Neural progenitor cell (in vitro differentiated cells): ENCODE results near the gene HBD. TPM values are rescaled to one million over a fixed set of nuclear protein-coding genes. Genes with fewer than 3 reads are reported as not detected.

Experiments
- DNase-seq: peaks from one replicate; pipeline ENCODE4 v3.0.0-alpha.2; 2016; ENCODE audit warnings: low spot score
- H2AFZ ChIP-seq: fragments of 200-600 bp; sonication (generic); replicated peaks from 2 replicates; pipeline ENCODE4 v1.6.1; 2016; ENCODE audit warnings: antibody characterized with exemption
- H3F3A ChIP-seq: fragments of 200-600 bp; sonication (generic); 2 replicates; pipeline ENCODE4 v1.6.1; 2016; ENCODE audit warnings: antibody characterized with exemption, low read depth
- H3K27ac ChIP-seq: fragments of 200-600 bp; sonication (generic); 2 replicates; pipeline ENCODE4 v1.5.1; 2016; ENCODE audit warnings: mild to moderate bottlenecking
- H3K27me3 ChIP-seq: fragments of 200-600 bp; sonication (generic); 2 replicates; pipeline ENCODE4 v1.6.1; 2016; ENCODE audit warnings: mild to moderate bottlenecking, moderate library complexity
- H3K36me3 ChIP-seq: fragments of 200-600 bp; sonication (generic); 2 replicates; pipeline ENCODE4 v1.5.1; 2016
- H3K4me1 ChIP-seq: fragments of 200-600 bp; sonication (generic); 2 replicates; pipeline ENCODE4 v1.6.1; 2016; ENCODE audit warnings: mixed run types
- H3K4me2 ChIP-seq: fragments of 200-600 bp; sonication (generic); 2 replicates; pipeline ENCODE4 v1.6.1; 2016
- H3K4me3 ChIP-seq: fragments of 200-600 bp; sonication (generic); 2 replicates; pipeline ENCODE4 v1.5.1; 2016
- H3K79me2 ChIP-seq: fragments of 200-600 bp; sonication (generic); 2 replicates; pipeline ENCODE4 v1.6.1; 2016; ENCODE audit warnings: low read depth
- H3K9ac ChIP-seq: fragments of 200-600 bp; sonication (generic); 2 replicates; pipeline ENCODE4 v1.6.1; 2016
- H3K9me3 ChIP-seq: fragments of 200-600 bp; sonication (generic); 2 replicates; pipeline ENCODE4 v1.5.1; 2016; ENCODE audit warnings: low read depth
- H4K20me1 ChIP-seq: fragments of 200-600 bp; sonication (generic); 2 replicates; pipeline ENCODE4 v1.6.1; 2016; ENCODE audit warnings: low read depth
- H3K27ac Mint-ChIP-seq: 3 replicates; pipeline ENCODE4 v1.8.0; 2021; ENCODE audit warnings: mixed read lengths
- H3K27me3 Mint-ChIP-seq: 2 replicates; pipeline ENCODE4 v1.8.0; 2022; ENCODE audit warnings: low read depth, mild to moderate bottlenecking, inconsistent platforms, moderate library complexity, mixed read lengths; ENCODE audit not compliant: insufficient read depth
- H3K36me3 Mint-ChIP-seq: 3 replicates; pipeline ENCODE4 v1.8.0; 2021; ENCODE audit warnings: mixed read lengths
- H3K4me1 Mint-ChIP-seq: 3 replicates; pipeline ENCODE4 v1.8.0; 2021; ENCODE audit warnings: mixed read lengths
- H3K4me3 Mint-ChIP-seq: 3 replicates; pipeline ENCODE4 v1.8.0; 2021; ENCODE audit warnings: mild to moderate bottlenecking, moderate library complexity, mixed read lengths
- H3K9me3 Mint-ChIP-seq: 3 replicates; pipeline ENCODE4 v1.8.0; 2020; ENCODE audit warnings: mixed read lengths
- EZH2 ChIP-seq: fragments of 200-600 bp; sonication (generic); IDR thresholded peaks from 2 replicates; pipeline ENCODE4 v1.6.1; 2017; ENCODE audit warnings: antibody characterized with exemption, mild to moderate bottlenecking, moderate library complexity
- EZH2phosphoT487 ChIP-seq: fragments of 200-600 bp; sonication (generic); IDR thresholded peaks from 2 replicates; pipeline ENCODE4 v1.6.1; 2017; ENCODE audit warnings: antibody characterized with exemption
- total RNA-seq: library from RNA; depleted of rRNA; stranded (reverse); fragments of >200 nt; gene quantifications from 2 replicates; pipeline ENCODE4 v1.2.3, GENCODE V29; 2015; ENCODE audit warnings: low replicate concordance
- TF ChIP-seq, protein P1 (sequence below): fragments of 200-600 bp; sonication (generic); IDR thresholded peaks from 2 replicates; pipeline ENCODE4 v1.5.1; 2017; ENCODE audit warnings: antibody characterized with exemption, mild to moderate bottlenecking

HBD gene
- total RNA-seq, 1 donor from 2014 or later = not detected

- Histone ChIP-seq H3K9ac (no peak within 1 kb of the TSS), H3K79me2 (no peaks in the 10 kb centered on the region), H3K27ac (no peak within 1 kb of the TSS), H2AFZ (no peak within 1 kb of the TSS), H3K4me3 (no peak within 1 kb of the TSS), H3K27me3 (no peaks in the 10 kb centered on the region), H3K36me3 (no peaks in the 10 kb centered on the region), H3F3A (no peaks in the 10 kb centered on the region), H3K4me2 (no peak within 1 kb of the TSS), H3K4me1 (no peaks in the 10 kb centered on the region), H4K20me1 (no peaks in the 10 kb centered on the region), H3K9me3 (no peaks in the 10 kb centered on the region)
- Mint-ChIP-seq H3K27ac (no peak within 1 kb of the TSS), H3K27me3 (peaks cover 3% of the 10 kb centered on the region), H3K9me3 (no peaks in the 10 kb centered on the region), H3K4me3 (no peak within 1 kb of the TSS), H3K36me3 (no peaks in the 10 kb centered on the region), H3K4me1 (no peaks in the 10 kb centered on the region)
- DNase-seq = no peak
- TF ChIP-seq, protein P1, sequence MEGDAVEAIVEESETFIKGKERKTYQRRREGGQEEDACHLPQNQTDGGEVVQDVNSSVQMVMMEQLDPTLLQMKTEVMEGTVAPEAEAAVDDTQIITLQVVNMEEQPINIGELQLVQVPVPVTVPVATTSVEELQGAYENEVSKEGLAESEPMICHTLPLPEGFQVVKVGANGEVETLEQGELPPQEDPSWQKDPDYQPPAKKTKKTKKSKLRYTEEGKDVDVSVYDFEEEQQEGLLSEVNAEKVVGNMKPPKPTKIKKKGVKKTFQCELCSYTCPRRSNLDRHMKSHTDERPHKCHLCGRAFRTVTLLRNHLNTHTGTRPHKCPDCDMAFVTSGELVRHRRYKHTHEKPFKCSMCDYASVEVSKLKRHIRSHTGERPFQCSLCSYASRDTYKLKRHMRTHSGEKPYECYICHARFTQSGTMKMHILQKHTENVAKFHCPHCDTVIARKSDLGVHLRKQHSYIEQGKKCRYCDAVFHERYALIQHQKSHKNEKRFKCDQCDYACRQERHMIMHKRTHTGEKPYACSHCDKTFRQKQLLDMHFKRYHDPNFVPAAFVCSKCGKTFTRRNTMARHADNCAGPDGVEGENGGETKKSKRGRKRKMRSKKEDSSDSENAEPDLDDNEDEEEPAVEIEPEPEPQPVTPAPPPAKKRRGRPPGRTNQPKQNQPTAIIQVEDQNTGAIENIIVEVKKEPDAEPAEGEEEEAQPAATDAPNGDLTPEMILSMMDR = no peak
- TF ChIP-seq EZH2phosphoT487 (no peak), EZH2 (no peak)
These were observed 7.5 kb downstream of the HBD start, which contains the start of gene HBB for GRCh38 chr11:5226732-5227310. Gene HBB (minus strand): TSS chr11:5227071. CDS start chr11:5227021, 50 bp downstream.

DNA sequence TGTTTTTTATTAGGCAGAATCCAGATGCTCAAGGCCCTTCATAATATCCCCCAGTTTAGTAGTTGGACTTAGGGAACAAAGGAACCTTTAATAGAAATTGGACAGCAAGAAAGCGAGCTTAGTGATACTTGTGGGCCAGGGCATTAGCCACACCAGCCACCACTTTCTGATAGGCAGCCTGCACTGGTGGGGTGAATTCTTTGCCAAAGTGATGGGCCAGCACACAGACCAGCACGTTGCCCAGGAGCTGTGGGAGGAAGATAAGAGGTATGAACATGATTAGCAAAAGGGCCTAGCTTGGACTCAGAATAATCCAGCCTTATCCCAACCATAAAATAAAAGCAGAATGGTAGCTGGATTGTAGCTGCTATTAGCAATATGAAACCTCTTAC lies 8.8 kb downstream of the HBD start:
- H3K27me3 Mint-ChIP-seq = peaks cover 3% of the 10 kb centered on the region
- H4K20me1 ChIP-seq = no peaks in the 10 kb centered on the region
- TF ChIP-seq, protein P1 = no peak
- no peak for TF ChIP-seq EZH2
- TF ChIP-seq EZH2phosphoT487 = no peak
- H3K27ac ChIP-seq = no peak overlapping the region
- no peaks in the 10 kb centered on the region for H3K27me3 ChIP-seq
- no peak overlapping the region for H3K4me3 ChIP-seq
- no peaks in the 10 kb centered on the region for H3K4me1 Mint-ChIP-seq
- no peaks in the 10 kb centered on the region for H3K9me3 Mint-ChIP-seq
- no peak overlapping the region for H3K4me2 ChIP-seq
- H3K36me3 ChIP-seq = no peaks in the 10 kb centered on the region
- no peaks in the 10 kb centered on the region for H3K36me3 Mint-ChIP-seq
- H3K79me2 ChIP-seq = no peaks in the 10 kb centered on the region
- H3F3A ChIP-seq = no peaks in the 10 kb centered on the region
- H2AFZ ChIP-seq = no peak overlapping the region
- no peak overlapping the region for H3K9ac ChIP-seq
- no peak for DNase-seq
- no peak overlapping the region for H3K4me3 Mint-ChIP-seq
- no peaks in the 10 kb centered on the region for H3K9me3 ChIP-seq
- H3K27ac Mint-ChIP-seq = no peak overlapping the region
- no peaks in the 10 kb centered on the region for H3K4me1 ChIP-seq

GRCh38 chr11:5224538-5225479 lies 9.5 kb downstream of the HBD start:
- Histone ChIP-seq H4K20me1 (no peaks in the 10 kb centered on the region), H3F3A (no peaks in the 10 kb centered on the region), H3K79me2 (no peaks in the 10 kb centered on the region), H3K27ac (no peak overlapping the region), H3K9ac (no peak overlapping the region), H2AFZ (no peak overlapping the region), H3K9me3 (no peaks in the 10 kb centered on the region), H3K36me3 (no peaks in the 10 kb centered on the region), H3K4me2 (no peak overlapping the region), H3K27me3 (no peaks in the 10 kb centered on the region), H3K4me3 (no peak overlapping the region), H3K4me1 (no peaks in the 10 kb centered on the region)
- Mint-ChIP-seq H3K4me1 (no peaks in the 10 kb centered on the region), H3K27me3 (peaks cover 3% of the 10 kb centered on the region), H3K36me3 (no peaks in the 10 kb centered on the region), H3K27ac (no peak overlapping the region), H3K9me3 (no peaks in the 10 kb centered on the region), H3K4me3 (no peak overlapping the region)
- no peak for DNase-seq
- TF ChIP-seq EZH2 (no peak), EZH2phosphoT487 (no peak)

GRCh38 chr11:5223686-5224085 lies 10.6 kb downstream of the HBD start:
- no peak overlapping the region for H3K4me2 ChIP-seq
- no peak overlapping the region for H3K27ac ChIP-seq
- H3K9me3 ChIP-seq = no peaks in the 10 kb centered on the region
- Mint-ChIP-seq H3K27me3 (peaks cover 3% of the 10 kb centered on the region), H3K36me3 (no peaks in the 10 kb centered on the region), H3K27ac (no peak overlapping the region), H3K4me1 (no peaks in the 10 kb centered on the region), H3K4me3 (no peak overlapping the region), H3K9me3 (no peaks in the 10 kb centered on the region)
- no peaks in the 10 kb centered on the region for H3K4me1 ChIP-seq
- H3K4me3 ChIP-seq = no peak overlapping the region
- TF ChIP-seq, protein P1 = no peak
- TF ChIP-seq EZH2phosphoT487 (no peak), EZH2 (no peak)
- H3K36me3 ChIP-seq = no peaks in the 10 kb centered on the region
- no peaks in the 10 kb centered on the region for H3F3A ChIP-seq
- no peaks in the 10 kb centered on the region for H3K79me2 ChIP-seq
- no peak for DNase-seq
- no peak overlapping the region for H2AFZ ChIP-seq
- H3K9ac ChIP-seq = no peak overlapping the region
- H3K27me3 ChIP-seq = no peaks in the 10 kb centered on the region
- no peaks in the 10 kb centered on the region for H4K20me1 ChIP-seq
